Activated T-cell treated with anti-CD3 and anti-CD28 coated beads, Interleukin-2, amount 50 U/mL, for 4 hours (primary cell): ENCODE data around the gene CDK5RAP2. TPM values are rescaled to one million over a fixed set of nuclear protein-coding genes. Genes with fewer than 3 reads are reported as not detected.
"Not testable (repeated sequence)": the region's sequence is repeated elsewhere in the genome, so short reads cannot be mapped to it uniquely, and the experiment has no call there.

Source experiments
- ATAC-seq, 2 donors: fragments of 200-7000 bp; cut with Tn5 transposase; one replicate each; pipeline ENCODE4 v1.10.0; 2021
- DNase-seq: peaks from one replicate; pipeline ENCODE4 v3.0.0-alpha.2; 2020
- H3K27me3 Mint-ChIP-seq: one replicate; pipeline ENCODE4 v1.8.0; 2021; ENCODE audit warnings: low read depth, mixed read lengths
- H3K36me3 Mint-ChIP-seq: one replicate; pipeline ENCODE4 v1.8.0; 2022; ENCODE audit warnings: mixed read lengths; ENCODE audit not compliant: insufficient read depth
- H3K4me1 Mint-ChIP-seq: one replicate; pipeline ENCODE4 v1.8.0; 2021; ENCODE audit warnings: low read depth, mixed read lengths
- H3K4me3 Mint-ChIP-seq: one replicate; pipeline ENCODE4 v1.8.0; 2021; ENCODE audit warnings: mild to moderate bottlenecking, moderate library complexity, mixed read lengths
- H3K9me3 Mint-ChIP-seq: one replicate; pipeline ENCODE4 v1.8.0; 2021; ENCODE audit warnings: mixed read lengths
- total RNA-seq, 3 donors: library from RNA; stranded (reverse); gene quantifications; one replicate each; pipeline ENCODE4 v1.2.1, GENCODE V29; 2021

The CDK5RAP2 gene
- total RNA-seq, 3 donors from 2014 or later, result 34.2 to 36.2 (median 35.1) TPM

GRCh38 chr9:120526534-120526933, 53.4 kb downstream of the CDK5RAP2 start:
- H3K9me3 Mint-ChIP-seq, result no peaks in the 10 kb centered on the region

GRCh38 chr9:120524863-120525262, 55.1 kb downstream of the CDK5RAP2 start:
- H3K36me3 Mint-ChIP-seq, result peaks cover 70% of the 10 kb centered on the region
- no peaks in the 10 kb centered on the region for H3K4me1 Mint-ChIP-seq
- no peak overlapping the region for H3K4me3 Mint-ChIP-seq
- no peaks in the 10 kb centered on the region for H3K9me3 Mint-ChIP-seq
- DNase-seq (no peak), ATAC-seq (no peak)
- no peaks in the 10 kb centered on the region for H3K27me3 Mint-ChIP-seq

More at GRCh38 chr9:120526534-120526933, 53.4 kb downstream of the CDK5RAP2 start:
- Mint-ChIP-seq H3K4me1 (no peaks in the 10 kb centered on the region), H3K36me3 (peaks cover 77% of the 10 kb centered on the region), H3K4me3 (no peak overlapping the region), H3K27me3 (no peaks in the 10 kb centered on the region)
- ATAC-seq, result no peak
- DNase-seq, result no peak

- Mint-ChIP-seq H3K27me3 (no peaks in the 10 kb centered on the region), H3K4me1 (no peaks in the 10 kb centered on the region), H3K36me3 (peaks cover 68% of the 10 kb centered on the region), H3K4me3 (no peak overlapping the region), H3K9me3 (no peaks in the 10 kb centered on the region)
- ATAC-seq (no peak), DNase-seq (no peak)
Measured at GRCh38 chr9:120524038-120524437, 55.9 kb downstream of the CDK5RAP2 start.

GRCh38 chr9:120522558-120522957, 57.4 kb downstream of the CDK5RAP2 start:
- Mint-ChIP-seq H3K27me3 (no peaks in the 10 kb centered on the region), H3K9me3 (no peaks in the 10 kb centered on the region), H3K4me3 (no peak overlapping the region), H3K36me3 (peaks cover 64% of the 10 kb centered on the region), H3K4me1 (no peaks in the 10 kb centered on the region)
- no peak for DNase-seq
- no peak for ATAC-seq

- H3K9me3 Mint-ChIP-seq, result no peaks in the 10 kb centered on the region
- DNase-seq, result no peak
- no peak for ATAC-seq
- H3K36me3 Mint-ChIP-seq, result peaks cover 64% of the 10 kb centered on the region
- H3K4me1 Mint-ChIP-seq, result no peaks in the 10 kb centered on the region
- no peaks in the 10 kb centered on the region for H3K27me3 Mint-ChIP-seq
- H3K4me3 Mint-ChIP-seq, result no peak overlapping the region
Measured at GRCh38 chr9:120522032-120522431, 57.9 kb downstream of the CDK5RAP2 start.

GRCh38 chr9:120521101-120521500, 58.9 kb downstream of the CDK5RAP2 start:
- DNase-seq, result no peak
- Mint-ChIP-seq H3K4me1 (no peaks in the 10 kb centered on the region), H3K36me3 (peaks cover 59% of the 10 kb centered on the region), H3K9me3 (no peaks in the 10 kb centered on the region), H3K27me3 (no peaks in the 10 kb centered on the region), H3K4me3 (no peak overlapping the region)
- no peak for ATAC-seq

- not testable (repeated sequence) for H3K9me3 Mint-ChIP-seq, H3K4me3 Mint-ChIP-seq, H3K27me3 Mint-ChIP-seq, ATAC-seq, DNase-seq, H3K4me1 Mint-ChIP-seq
- peaks cover 67% of the 10 kb centered on the region for H3K36me3 Mint-ChIP-seq
Measured at GRCh38 chr9:120515996-120516395, 64.0 kb downstream of the CDK5RAP2 start.

- ATAC-seq, H3K27me3 Mint-ChIP-seq, DNase-seq, H3K9me3 Mint-ChIP-seq, H3K4me1 Mint-ChIP-seq, H3K4me3 Mint-ChIP-seq: not testable (repeated sequence)
- peaks cover 69% of the 10 kb centered on the region for H3K36me3 Mint-ChIP-seq
Measured at GRCh38 chr9:120515481-120515880, 64.5 kb downstream of the CDK5RAP2 start.

GRCh38 chr9:120514405-120514804, 65.6 kb downstream of the CDK5RAP2 start:
- no peak for ATAC-seq
- Mint-ChIP-seq H3K9me3 (no peaks in the 10 kb centered on the region), H3K4me3 (no peak overlapping the region), H3K36me3 (peaks cover 70% of the 10 kb centered on the region), H3K4me1 (no peaks in the 10 kb centered on the region), H3K27me3 (no peaks in the 10 kb centered on the region)
- no peak for DNase-seq

GRCh38 chr9:120513825-120514396, 66.1 kb downstream of the CDK5RAP2 start:
- H3K9me3 Mint-ChIP-seq, result no peaks in the 10 kb centered on the region
- no peak for DNase-seq
- no peaks in the 10 kb centered on the region for H3K4me1 Mint-ChIP-seq
- no peaks in the 10 kb centered on the region for H3K27me3 Mint-ChIP-seq
- ATAC-seq, result no peak
- H3K36me3 Mint-ChIP-seq, result peaks cover 72% of the 10 kb centered on the region
- H3K4me3 Mint-ChIP-seq, result no peak overlapping the region

- DNase-seq (no peak), ATAC-seq (no peak)
- Mint-ChIP-seq H3K9me3 (peaks cover 9% of the 10 kb centered on the region), H3K27me3 (no peaks in the 10 kb centered on the region), H3K36me3 (peaks cover 74% of the 10 kb centered on the region), H3K4me1 (no peaks in the 10 kb centered on the region), H3K4me3 (no peak overlapping the region)
Measured at GRCh38 chr9:120510816-120511215, 69.2 kb downstream of the CDK5RAP2 start.

GRCh38 chr9:120507936-120508510, 71.9 kb downstream of the CDK5RAP2 start:
- Mint-ChIP-seq H3K27me3 (no peaks in the 10 kb centered on the region), H3K9me3 (peaks cover 9% of the 10 kb centered on the region), H3K4me3 (no peak overlapping the region), H3K36me3 (peaks cover 74% of the 10 kb centered on the region), H3K4me1 (peaks cover 2% of the 10 kb centered on the region)
- ATAC-seq, result no peak
- DNase-seq, result no peak

- Mint-ChIP-seq H3K27me3 (no peaks in the 10 kb centered on the region), H3K4me1 (peaks cover 2% of the 10 kb centered on the region), H3K36me3 (peaks cover 73% of the 10 kb centered on the region), H3K9me3 (peaks cover 9% of the 10 kb centered on the region), H3K4me3 (no peak overlapping the region)
- DNase-seq (no peak), ATAC-seq (no peak)
Measured at GRCh38 chr9:120505186-120505585, 74.8 kb downstream of the CDK5RAP2 start.

GRCh38 chr9:120500733-120501132, 79.2 kb downstream of the CDK5RAP2 start:
- Mint-ChIP-seq H3K9me3 (no peaks in the 10 kb centered on the region), H3K4me1 (peaks cover 2% of the 10 kb centered on the region), H3K4me3 (no peak overlapping the region), H3K27me3 (no peaks in the 10 kb centered on the region), H3K36me3 (peaks cover 50% of the 10 kb centered on the region)
- DNase-seq (no peak), ATAC-seq (no peak)

GRCh38 chr9:120497865-120498264, 82.1 kb downstream of the CDK5RAP2 start:
- H3K4me1 Mint-ChIP-seq, H3K9me3 Mint-ChIP-seq, DNase-seq, H3K27me3 Mint-ChIP-seq, H3K4me3 Mint-ChIP-seq, ATAC-seq: not testable (repeated sequence)
- peaks cover 37% of the 10 kb centered on the region for H3K36me3 Mint-ChIP-seq
